Motor neuron (in vitro differentiated cells): ENCODE data around the gene LRP1. TPM values are rescaled to one million over a fixed set of nuclear protein-coding genes. Genes with fewer than 3 reads are reported as not detected.

Experiments used
- ATAC-seq, 8 experiments: fragments of 200-7000 bp; cut with Tn5 transposase; replicated peaks in 6 of 8; 2 replicates each; pipeline ENCODE4 v1.8.0; 2021; ENCODE audit warnings: mild to moderate bottlenecking in 8 of 8, moderate library complexity in 8 of 8
- H3K27ac ChIP-seq, 2 donors: fragments of 250-450 bp; sonication (Bioruptor Pico); 2 replicates each; pipeline ENCODE4 v1.9.0; 2021; ENCODE audit warnings: antibody characterized with exemption in 2 of 2, mild to moderate bottlenecking in 2 of 2, moderate library complexity in 1 of 2
- H3K4me1 ChIP-seq, 2 donors: fragments of 250-450 bp; sonication (Bioruptor Pico); replicated peaks in 1 of 2; 2 replicates each; pipeline ENCODE4 v1.6.1; 2021; ENCODE audit warnings: antibody characterized with exemption in 2 of 2, mild to moderate bottlenecking in 2 of 2, moderate library complexity in 1 of 2
- H3K4me3 ChIP-seq, 5 donors: fragments of 250-450 bp; sonication (Bioruptor Pico); 2 replicates each; pipeline ENCODE4 v1.9.0; 2021; ENCODE audit warnings: antibody characterized with exemption in 5 of 5, mild to moderate bottlenecking in 5 of 5, moderate library complexity in 4 of 5
- WGBS, 10 experiments: fragments of 450-650 bp; shearing (Covaris generic); methylation state at CpG; one replicate each; pipeline ENCODE4 v1.0.0; 2022; 5-methylcytosine and 5-hydroxymethylcytosine counted together
- in situ Hi-C, 9 experiments: fragments of 400-800 bp; cut with MboI; loops; one replicate each; pipeline ENCODE4 v1.15.0; 2021; ENCODE audit warnings: low sequenced_read_pairs in 9 of 9, low pct_unique_long_range_greater_than_20kb in 2 of 9; ENCODE audit not compliant: unreplicated experiment in 9 of 9
- total RNA-seq, 8 experiments: library from RNA; unstranded; fragments of 300-600 nt; gene quantifications; 2 replicates each; pipeline versions ENCODE4 v1.2.3 to v1.2.4, GENCODE V29; 2022

Gene LRP1
- total RNA-seq, 8 experiments from 2014 or later: 36.6 to 182 (median 55.3) TPM

- 3 to 36% (median 13%) methylated on average over 1 to 7 of the region's 10 CpGs; no CpG with 5 or more reads in 5 of the 10 experiments for WGBS, 10 experiments
- peak in 1 of 8 experiments; percentile 4 for ATAC-seq
- in situ Hi-C loops: loop anchor here in 1 of 9 experiments (25.0 kb wide), 1 partner anchor 232 kb away; the partner anchor contains the start of genes GLI1 and INHBE
- H3K4me3 ChIP-seq: peak overlapping the region; percentile 57 to 67 (median 63)
- H3K27ac ChIP-seq: peak overlapping the region; percentile 95
- H3K4me1 ChIP-seq: peaks cover 70 to 85% of the 10 kb centered on the region in 2 donors
Observed at GRCh38 chr12:57230381-57231155, 102.3 kb downstream of the LRP1 start.

GRCh38 chr12:57231276-57232021 is 103.2 kb downstream of the LRP1 start:
- peaks cover 70 to 85% of the 10 kb centered on the region in 2 donors for H3K4me1 ChIP-seq
- H3K4me3 ChIP-seq: peak overlapping the region; percentile 57 to 67 (median 63)
- peak overlapping the region in 1 of 2 donors; percentile 95 for H3K27ac ChIP-seq
- ATAC-seq: no peak
- in situ Hi-C loops: loop anchor here in 1 of 9 experiments (25.0 kb wide), 1 partner anchor 231 kb away; the partner anchor contains the start of genes GLI1 and INHBE
- 60 to 100% (median 92%) methylated on average over 1 to 9 of the region's 13 CpGs; no CpG with 5 or more reads in 2 of the 10 experiments for WGBS, 10 experiments

GRCh38 chr12:57232156-57232756 is 104.0 kb downstream of the LRP1 start:
- H3K4me1 ChIP-seq: peaks cover 70 to 85% of the 10 kb centered on the region in 2 donors
- 80 to 100% (median 92%) methylated on average over 1 to 6 of the region's 19 CpGs; no CpG with 5 or more reads in 4 of the 10 experiments for WGBS, 10 experiments
- no peak overlapping the region for H3K4me3 ChIP-seq
- in situ Hi-C loops: loop anchor here in 1 of 9 experiments (25.0 kb wide), 1 partner anchor 230 kb away; the partner anchor contains the start of genes GLI1 and INHBE
- no peak overlapping the region for H3K27ac ChIP-seq
- no peak for ATAC-seq

- Histone ChIP-seq H3K27ac (no peak overlapping the region), H3K4me3 (no peak overlapping the region), H3K4me1 (peaks cover 75 to 85% of the 10 kb centered on the region in 2 donors)
- ATAC-seq: no peak
- 80 to 100% (median 91%) methylated on average over 1 to 8 of the region's 15 CpGs; no CpG with 5 or more reads in 4 of the 10 experiments for WGBS, 10 experiments
- in situ Hi-C loops: loop anchor here in 1 of 9 experiments (25.0 kb wide), 1 partner anchor 229 kb away; the partner anchor contains the start of genes GLI1 and INHBE
Observed at GRCh38 chr12:57233357-57234232, 105.3 kb downstream of the LRP1 start.

GRCh38 chr12:57234233-57234570 is 105.9 kb downstream of the LRP1 start:
- H3K27ac ChIP-seq: no peak overlapping the region
- in situ Hi-C loops: loop anchor here in 1 of 9 experiments (25.0 kb wide), 1 partner anchor 228 kb away; the partner anchor contains the start of genes GLI1 and INHBE
- no peak for ATAC-seq
- 35 to 100% (median 83%) methylated on average over 1 to 2 of the region's 3 CpGs; no CpG with 5 or more reads in 4 of the 10 experiments for WGBS, 10 experiments
- H3K4me3 ChIP-seq: no peak overlapping the region
- H3K4me1 ChIP-seq: peaks cover 72 to 82% of the 10 kb centered on the region in 2 donors

- H3K4me3 ChIP-seq: no peak overlapping the region
- 72 to 89% (median 85%) methylated on average over 2 to 5 of the region's 10 CpGs; no CpG with 5 or more reads in 6 of the 10 experiments for WGBS, 10 experiments
- peak overlapping the region in 1 of 2 donors; percentile 2 for H3K27ac ChIP-seq
- peaks cover 71 to 80% of the 10 kb centered on the region in 2 donors for H3K4me1 ChIP-seq
- in situ Hi-C loops: loop anchor here in 1 of 9 experiments (25.0 kb wide), 1 partner anchor 228 kb away; the partner anchor contains the start of genes GLI1 and INHBE
- no peak for ATAC-seq
Observed at GRCh38 chr12:57234571-57235016, 106.3 kb downstream of the LRP1 start.

GRCh38 chr12:57235017-57235727 is 106.9 kb downstream of the LRP1 start:
- peak overlapping the region in 1 of 2 donors; percentile 2 for H3K27ac ChIP-seq
- H3K4me3 ChIP-seq: no peak overlapping the region
- WGBS, 10 experiments: 15 to 100% (median 52%) methylated on average over 1 to 10 of the region's 26 CpGs; no CpG with 5 or more reads in 4 of the 10 experiments
- in situ Hi-C loops: loop anchor here in 1 of 9 experiments (25.0 kb wide), 1 partner anchor 227 kb away; the partner anchor contains the start of genes GLI1 and INHBE
- peak in 7 of 8 experiments; percentile 1 to 33 (median 11) for ATAC-seq
- H3K4me1 ChIP-seq: peaks cover 71 to 80% of the 10 kb centered on the region in 2 donors

- peaks cover 71 to 80% of the 10 kb centered on the region in 2 donors for H3K4me1 ChIP-seq
- 83 to 100% methylated on average over 1 to 2 of the region's 8 CpGs; no CpG with 5 or more reads in 8 of the 10 experiments for WGBS, 10 experiments
- H3K27ac ChIP-seq: no peak overlapping the region
- H3K4me3 ChIP-seq: no peak overlapping the region
- in situ Hi-C loops: loop anchor here in 1 of 9 experiments (25.0 kb wide), 1 partner anchor 227 kb away; the partner anchor contains the start of genes GLI1 and INHBE
- no peak for ATAC-seq
Observed at GRCh38 chr12:57235728-57236131, 107.4 kb downstream of the LRP1 start.

- no peak for ATAC-seq
- H3K4me3 ChIP-seq: peak overlapping the region in 1 of 5 donors; percentile 3
- H3K27ac ChIP-seq: no peak overlapping the region
- in situ Hi-C loops: loop anchor here in 1 of 9 experiments (25.0 kb wide), 1 partner anchor 226 kb away; the partner anchor contains the start of genes GLI1 and INHBE
- WGBS, 10 experiments: 19% methylated on average over 6 of the region's 40 CpGs; no CpG with 5 or more reads in 9 of the 10 experiments
- peaks cover 71 to 80% of the 10 kb centered on the region in 2 donors for H3K4me1 ChIP-seq
Observed at GRCh38 chr12:57236201-57236924, 108.1 kb downstream of the LRP1 start.

- no peak overlapping the region for H3K4me3 ChIP-seq
- peaks cover 72 to 80% of the 10 kb centered on the region in 2 donors for H3K4me1 ChIP-seq
- peak overlapping the region in 1 of 2 donors; percentile 76 for H3K27ac ChIP-seq
- WGBS, 10 experiments: 27 to 100% (median 60%) methylated on average over 1 to 4 of the region's 9 CpGs; no CpG with 5 or more reads in 3 of the 10 experiments
- in situ Hi-C loops: loop anchor here in 1 of 9 experiments (25.0 kb wide), 1 partner anchor 225 kb away; the partner anchor contains the start of genes GLI1 and INHBE
- ATAC-seq: peak in 2 of 8 experiments; percentile 6 to 23
Observed at GRCh38 chr12:57236925-57237595, 108.8 kb downstream of the LRP1 start.
